ENCODE results near the gene PRDM2.

The PRDM2 gene

DNA sequence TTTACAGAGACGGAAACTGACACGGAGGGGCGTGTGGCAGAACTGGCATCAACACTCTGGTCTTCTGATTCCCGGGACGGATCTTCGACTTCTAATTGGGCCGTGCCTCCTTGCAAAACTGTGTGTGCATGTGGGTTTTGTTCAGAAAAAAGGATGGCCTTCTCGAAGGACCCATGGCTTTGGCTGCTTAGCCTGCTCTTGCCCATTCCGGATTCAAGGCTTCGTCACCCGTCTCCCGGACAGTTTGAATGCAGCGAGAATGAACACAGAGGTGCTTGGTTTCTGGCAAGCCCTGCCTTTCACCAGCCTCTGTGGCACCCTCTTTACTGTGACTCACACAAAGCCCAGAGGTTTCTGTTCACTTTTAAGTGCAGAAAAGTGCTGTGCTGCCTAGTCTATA lies 120.1 kb downstream of the PRDM2 start:
- DNase-seq: no peak

DNA sequence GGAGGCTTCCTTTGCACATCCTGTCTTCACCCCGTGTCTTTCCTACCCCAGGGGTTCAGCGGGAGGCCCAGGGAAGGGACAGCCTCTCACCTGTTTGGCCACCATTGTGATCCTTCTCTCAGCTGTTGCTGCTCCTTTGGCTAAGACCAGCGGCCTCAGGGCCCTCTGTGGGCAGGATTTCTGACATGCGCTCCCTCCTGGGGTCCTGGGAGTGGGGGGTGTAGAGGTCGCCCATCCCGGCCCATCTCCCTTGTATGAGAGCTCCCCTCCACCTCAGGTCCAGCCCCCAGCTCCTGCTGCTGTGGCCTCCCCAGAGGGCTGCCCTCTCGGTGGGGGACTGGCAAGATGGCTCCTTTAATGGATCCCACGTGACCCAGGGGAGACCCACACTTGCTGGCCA lies 120.5 kb downstream of the PRDM2 start:
- DNase-seq: no peak

- DNase-seq: no peak
These were observed 123.3 kb downstream of the PRDM2 start for GRCh38 chr1:13823126-13823880.

DNA sequence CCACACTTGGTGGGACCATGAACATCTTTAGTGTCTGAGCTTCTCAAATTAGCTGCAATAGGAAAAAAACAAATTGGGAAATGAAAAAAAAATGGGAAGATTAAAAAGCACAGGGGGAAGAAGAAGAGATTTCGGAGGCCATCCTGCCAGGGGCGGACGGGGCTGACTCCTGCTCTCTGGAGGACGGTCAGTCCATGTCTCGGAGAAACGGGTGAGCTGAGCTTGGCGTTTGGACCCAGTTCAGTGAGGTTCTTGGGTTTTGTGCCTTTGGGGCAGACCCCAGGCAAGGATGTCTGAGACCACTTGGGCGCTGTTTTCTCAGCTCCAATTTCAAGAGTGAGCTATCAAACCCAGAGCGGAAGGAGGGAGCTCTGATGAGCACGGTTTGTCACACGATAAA lies 123.9 kb downstream of the PRDM2 start:
- DNase-seq: no peak

DNA sequence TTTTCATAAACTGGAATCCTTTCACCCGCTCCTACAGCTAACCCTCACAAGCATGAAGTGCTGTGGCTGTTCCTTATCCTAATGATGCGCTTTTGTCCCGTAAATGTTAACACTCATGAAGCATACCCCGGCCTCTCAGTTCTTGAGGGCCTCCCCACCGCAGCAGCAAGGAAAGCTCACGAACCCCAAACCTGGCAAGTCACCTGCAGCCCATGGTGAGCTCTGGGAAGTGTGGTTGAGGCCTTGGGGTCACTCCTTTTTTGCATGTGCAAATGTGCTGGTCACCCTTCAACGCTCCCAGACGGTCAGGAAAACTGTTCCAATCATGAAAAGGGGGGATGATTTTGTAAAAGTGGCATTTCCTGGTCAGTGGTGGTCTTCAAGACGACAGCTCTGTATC lies 124.6 kb downstream of the PRDM2 start:
- DNase-seq: no peak

GRCh38 chr1:13825033-13825432 lies 125.0 kb downstream of the PRDM2 start:
- no peak for DNase-seq

- DNase-seq: no peak
These were observed 126.0 kb downstream of the PRDM2 start for GRCh38 chr1:13826009-13826408.

DNA sequence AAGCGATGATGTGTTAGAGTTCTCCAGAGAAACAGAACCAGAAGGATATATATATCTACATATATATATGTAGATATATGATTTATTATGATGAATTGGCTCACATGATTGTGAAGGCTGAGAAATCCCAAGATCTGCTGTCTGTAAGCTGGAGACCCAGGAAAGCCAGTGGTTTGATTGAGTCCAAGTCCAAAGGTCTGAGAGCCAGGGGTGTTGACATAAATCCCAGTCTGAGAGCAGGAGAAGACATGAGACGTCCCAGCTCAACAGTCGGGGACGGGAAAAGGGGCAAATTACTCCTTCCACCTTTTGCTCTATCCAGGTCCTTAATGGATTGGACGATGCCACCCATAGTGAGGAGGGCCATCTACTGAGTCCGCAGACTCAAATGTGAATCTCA lies 126.6 kb downstream of the PRDM2 start:
- no peak for DNase-seq

- DNase-seq: peak; percentile 3
These were observed 128.6 kb downstream of the PRDM2 start for GRCh38 chr1:13828454-13829151.

DNA sequence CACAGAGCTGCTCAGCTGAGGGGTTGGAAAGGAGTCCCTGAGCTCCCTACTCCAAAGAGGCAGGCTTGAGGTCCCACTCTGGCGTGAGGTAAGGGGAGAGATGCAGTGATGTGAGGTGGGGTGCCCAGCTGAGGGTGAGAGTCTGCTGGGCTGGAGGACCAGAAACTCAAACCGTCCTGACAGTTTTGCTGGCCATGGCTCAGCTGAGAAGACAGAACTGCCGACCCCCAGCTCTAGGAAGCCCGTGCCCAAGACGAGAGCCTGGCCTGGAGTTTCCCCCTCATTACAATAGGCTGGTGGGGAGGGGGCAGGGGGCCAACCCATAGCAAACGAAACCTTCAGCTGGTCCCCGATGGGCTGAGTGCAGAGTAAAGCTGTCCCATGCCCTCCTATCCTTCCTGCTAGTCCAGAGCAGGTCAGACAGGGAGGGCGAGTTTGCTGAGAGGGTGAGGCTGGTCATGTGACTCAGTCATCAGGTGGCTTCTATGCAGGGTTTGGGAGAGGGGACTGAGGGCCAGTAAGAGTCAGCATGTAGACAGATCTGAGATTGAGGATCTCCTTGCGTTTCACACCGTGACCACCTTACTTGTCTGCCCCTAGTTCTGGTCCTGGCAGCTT lies 129.3 kb downstream of the PRDM2 start:
- DNase-seq: no peak

GRCh38 chr1:13830170-13830569 lies 130.2 kb downstream of the PRDM2 start:
- DNase-seq: no peak

DNA sequence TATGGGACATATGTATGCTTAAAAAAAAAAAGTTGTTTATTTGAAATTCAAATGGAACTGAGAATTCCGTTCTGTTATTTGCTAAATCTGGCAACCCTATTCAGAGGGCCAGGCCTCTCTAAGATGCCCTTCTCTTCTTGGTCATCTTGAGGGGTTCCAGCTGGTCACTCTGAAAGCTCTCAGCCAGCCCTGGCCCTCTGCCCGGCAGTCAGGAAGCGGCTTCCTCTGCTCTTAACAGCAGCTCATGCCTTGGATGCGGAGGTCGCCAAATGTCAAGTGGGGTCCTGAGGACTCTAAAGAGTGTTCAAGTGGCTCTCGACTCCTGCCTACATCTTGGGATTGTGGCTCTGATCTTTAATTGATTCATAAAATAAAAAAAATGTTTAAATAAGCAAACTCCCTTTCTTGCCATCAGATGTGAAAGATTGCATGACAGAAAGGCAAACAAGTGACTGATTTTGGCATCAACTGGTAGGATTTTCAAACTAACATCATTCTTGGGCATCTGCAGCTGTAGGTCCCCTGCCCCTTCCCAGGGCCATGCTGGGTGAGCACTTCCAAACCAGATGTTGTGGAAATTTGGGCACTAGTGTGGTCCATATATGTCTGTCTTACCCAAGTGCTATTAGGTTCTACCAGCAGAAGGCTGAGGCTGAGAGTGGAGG lies 130.8 kb downstream of the PRDM2 start:
- peak; percentile 38 for DNase-seq

GRCh38 chr1:13832100-13832499 lies 132.1 kb downstream of the PRDM2 start:
- DNase-seq: no peak

GRCh38 chr1:13832536-13832935 lies 132.5 kb downstream of the PRDM2 start:
- DNase-seq: peak; percentile 98

- DNase-seq: no peak
These were observed 136.1 kb downstream of the PRDM2 start for GRCh38 chr1:13836136-13836535.

DNA sequence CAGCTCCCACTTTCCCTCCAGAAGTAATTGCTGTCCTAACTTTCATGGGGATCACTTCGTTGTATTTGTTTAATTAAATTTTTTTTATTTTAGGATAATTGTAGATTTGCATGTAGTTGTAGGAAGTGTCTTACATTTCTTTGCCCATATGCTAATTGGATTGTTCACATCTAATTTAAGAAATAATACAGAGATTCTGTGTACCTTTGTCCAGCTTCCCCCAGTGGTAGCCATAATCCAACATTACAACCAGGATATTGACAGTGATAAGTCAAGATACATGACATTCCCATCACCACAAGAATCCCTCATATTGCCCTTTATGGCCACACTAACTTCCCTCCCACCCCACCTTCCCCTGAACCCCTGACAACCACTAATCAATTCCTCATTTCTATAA lies 136.6 kb downstream of the PRDM2 start:
- DNase-seq: no peak

- DNase-seq: no peak
These were observed 138.2 kb downstream of the PRDM2 start for GRCh38 chr1:13838236-13838635.

GRCh38 chr1:13842497-13842896 lies 142.5 kb downstream of the PRDM2 start:
- no peak for DNase-seq

- no peak for DNase-seq
These were observed 151.7 kb downstream of the PRDM2 start for GRCh38 chr1:13851726-13852125.

GRCh38 chr1:13855554-13855953 lies 155.6 kb downstream of the PRDM2 start:
- DNase-seq: no peak

GRCh38 chr1:13860031-13860430 lies 160.0 kb downstream of the PRDM2 start:
- DNase-seq: no peak

- DNase-seq: no peak
These were observed 164.8 kb downstream of the PRDM2 start for GRCh38 chr1:13864760-13865159.

- DNase-seq: no peak
These were observed 165.9 kb downstream of the PRDM2 start for GRCh38 chr1:13865851-13866250.

DNA sequence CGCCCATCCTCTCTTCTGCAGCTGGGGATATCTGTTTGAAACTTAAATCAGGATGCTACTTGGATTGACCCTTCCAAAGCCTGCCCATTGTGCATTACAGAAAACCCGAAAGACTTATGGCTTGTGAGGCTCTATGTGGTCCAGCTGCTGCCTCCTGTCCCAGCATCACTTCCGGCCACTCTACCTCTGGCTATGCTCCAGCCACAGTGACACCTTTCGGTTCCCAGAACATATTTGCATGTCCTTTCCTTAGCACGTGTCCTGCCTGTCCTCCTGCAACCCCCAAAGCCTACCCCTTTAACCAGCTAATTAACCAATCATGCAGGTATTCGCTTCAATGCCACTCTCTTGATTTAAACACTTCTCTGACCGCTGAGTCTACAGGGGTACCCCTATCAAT lies 167.6 kb downstream of the PRDM2 start:
- no peak for DNase-seq

All from NCI-H1105 treated with DMSO at 0.1 percent for 48 hours (cell line).